WTC11 (cell line): ENCODE measurements around the gene TRIM22. TPM values are rescaled to one million over a fixed set of nuclear protein-coding genes. Genes with fewer than 3 reads are reported as not detected.

Experiments
- ATAC-seq: fragments of 200-7000 bp; cut with Tn5 transposase; 2 replicates; pipeline ENCODE4 v1.10.0; 2021; ENCODE audit warnings: mild to moderate bottlenecking, moderate library complexity
- CTCF ChIA-PET: fragments of 300-600 bp; sonication (Branson Sonifier 250); formaldehyde crosslinking; loops from one replicate; lab custom pipeline; 2021; ENCODE audit warnings: antibody characterized with exemption; lab: Charles Lee
- POLR2A ChIA-PET: fragments of 350-600 bp; sonication (Branson Sonifier 250); formaldehyde crosslinking; loops from one replicate; lab custom pipeline; 2021; ENCODE audit warnings: antibody characterized with exemption; lab: Charles Lee
- DNase-seq: peaks from one replicate; pipeline ENCODE4 v3.0.0; 2021; ENCODE audit warnings: low spot score
- H3K27ac Mint-ChIP-seq: 2 replicates; pipeline ENCODE4 v1.8.0; 2021; ENCODE audit warnings: mixed read lengths
- H3K27me3 Mint-ChIP-seq: 2 replicates; pipeline ENCODE4 v1.8.0; 2021; ENCODE audit warnings: low read depth, mild to moderate bottlenecking, moderate library complexity, mixed read lengths
- H3K36me3 Mint-ChIP-seq: 2 replicates; pipeline ENCODE4 v1.8.0; 2021; ENCODE audit warnings: mixed read lengths
- H3K4me1 Mint-ChIP-seq: 2 replicates; pipeline ENCODE4 v1.8.0; 2022; ENCODE audit warnings: mixed read lengths
- H3K4me3 Mint-ChIP-seq: 2 replicates; pipeline ENCODE4 v1.8.0; 2021; ENCODE audit warnings: mild to moderate bottlenecking, moderate library complexity, mixed read lengths
- H3K9me3 Mint-ChIP-seq: 2 replicates; pipeline ENCODE4 v1.8.0; 2021; ENCODE audit warnings: mixed read lengths
- ATF1 ChIP-seq: sonication (generic); formaldehyde crosslinking; IDR thresholded peaks from 2 replicates; pipeline ENCODE4 v1.8.1; 2023; ENCODE audit warnings: mild to moderate bottlenecking, moderate library complexity, missing genetic modification reagents
- CBFB ChIP-seq: sonication (generic); formaldehyde crosslinking; IDR thresholded peaks from 2 replicates; pipeline ENCODE4 v1.8.1; 2022; ENCODE audit warnings: mild to moderate bottlenecking, low read depth, missing genetic modification reagents
- ELF4 ChIP-seq: sonication (generic); formaldehyde crosslinking; IDR thresholded peaks from 2 replicates; pipeline ENCODE4 v1.8.1; 2022; ENCODE audit warnings: low read depth, mild to moderate bottlenecking, moderate library complexity, missing genetic modification reagents
- FOXJ3 ChIP-seq: sonication (generic); formaldehyde crosslinking; IDR thresholded peaks from 2 replicates; pipeline ENCODE4 v1.9.0; 2021; ENCODE audit warnings: missing genetic modification reagents, mild to moderate bottlenecking, borderline replicate concordance
- FOXK1 ChIP-seq: sonication (generic); formaldehyde crosslinking; IDR thresholded peaks from 2 replicates; pipeline ENCODE4 v1.8.0; 2022; ENCODE audit warnings: mild to moderate bottlenecking, moderate library complexity, missing genetic modification reagents
- FOXP1 ChIP-seq: sonication (generic); formaldehyde crosslinking; IDR thresholded peaks from 2 replicates; pipeline ENCODE4 v1.8.0; 2022; ENCODE audit warnings: missing genetic modification reagents, mild to moderate bottlenecking, moderate library complexity, borderline replicate concordance
- NFYB ChIP-seq: sonication (generic); formaldehyde crosslinking; conservative IDR thresholded peaks from 2 replicates; pipeline ENCODE4 v1.8.0; 2022; ENCODE audit warnings: low read depth, missing genetic modification reagents
- ZNF219 ChIP-seq: sonication (generic); formaldehyde crosslinking; IDR thresholded peaks from 2 replicates; pipeline ENCODE4 v1.8.0; 2023; ENCODE audit warnings: missing genetic modification reagents, mild to moderate bottlenecking, borderline replicate concordance
- ZNF396 ChIP-seq: fragments of 250-450 bp; sonication (Bioruptor Pico); IDR thresholded peaks from 2 replicates; pipeline ENCODE4 v1.8.0; 2021; ENCODE audit warnings: mild to moderate bottlenecking, moderate library complexity, borderline replicate concordance
- total RNA-seq: library from RNA; stranded (reverse); gene quantifications from 3 replicates; pipeline ENCODE4 v1.2.3, GENCODE V29; 2021
- TF ChIP-seq, protein P1 (sequence below): fragments of 200-600 bp; IDR thresholded peaks from 2 replicates; pipeline ENCODE4 v1.8.0; 2022; ENCODE audit warnings: antibody characterized with exemption
- TF ChIP-seq, protein P2 (sequence below): fragments of 250-450 bp; sonication (Bioruptor Pico); conservative IDR thresholded peaks from 2 replicates; pipeline ENCODE4 v1.9.0; 2021; ENCODE audit warnings: mild to moderate bottlenecking
- TF ChIP-seq, protein P3 (sequence below): sonication (generic); formaldehyde crosslinking; IDR thresholded peaks from 2 replicates; pipeline ENCODE4 v1.8.1; 2022; ENCODE audit warnings: missing genetic modification reagents, borderline replicate concordance
- TF ChIP-seq, protein P4 (sequence below): sonication (generic); formaldehyde crosslinking; IDR thresholded peaks from 2 replicates; pipeline ENCODE4 v1.8.0; 2022; ENCODE audit warnings: missing genetic modification reagents
- TF ChIP-seq, protein P5 (sequence below): fragments of 250-450 bp; sonication (Bioruptor Pico); IDR thresholded peaks from 2 replicates; pipeline ENCODE4 v1.9.0; 2021; ENCODE audit warnings: moderate library complexity, mild to moderate bottlenecking, inconsistent platforms, borderline replicate concordance
- TF ChIP-seq, protein P6 (sequence below): sonication (generic); formaldehyde crosslinking; IDR thresholded peaks from 2 replicates; pipeline ENCODE4 v1.8.0; 2022; ENCODE audit warnings: mild to moderate bottlenecking, missing genetic modification reagents
- TF ChIP-seq, protein P7 (sequence below): sonication (generic); formaldehyde crosslinking; IDR thresholded peaks from 2 replicates; pipeline ENCODE4 v1.8.1; 2022; ENCODE audit warnings: mild to moderate bottlenecking, missing genetic modification reagents, moderate library complexity, borderline replicate concordance
- TF ChIP-seq, protein P8 (sequence below): sonication (generic); formaldehyde crosslinking; IDR thresholded peaks from 2 replicates; pipeline ENCODE4 v1.8.1; 2023; ENCODE audit warnings: mild to moderate bottlenecking, missing genetic modification reagents, borderline replicate concordance
- TF ChIP-seq, protein P9 (sequence below): sonication (generic); formaldehyde crosslinking; IDR thresholded peaks from 2 replicates; pipeline ENCODE4 v1.8.0; 2022; ENCODE audit warnings: mild to moderate bottlenecking, missing genetic modification reagents

Gene TRIM22
- total RNA-seq, 1 experiment from 2014 or later, result 78.9 TPM

DNA sequence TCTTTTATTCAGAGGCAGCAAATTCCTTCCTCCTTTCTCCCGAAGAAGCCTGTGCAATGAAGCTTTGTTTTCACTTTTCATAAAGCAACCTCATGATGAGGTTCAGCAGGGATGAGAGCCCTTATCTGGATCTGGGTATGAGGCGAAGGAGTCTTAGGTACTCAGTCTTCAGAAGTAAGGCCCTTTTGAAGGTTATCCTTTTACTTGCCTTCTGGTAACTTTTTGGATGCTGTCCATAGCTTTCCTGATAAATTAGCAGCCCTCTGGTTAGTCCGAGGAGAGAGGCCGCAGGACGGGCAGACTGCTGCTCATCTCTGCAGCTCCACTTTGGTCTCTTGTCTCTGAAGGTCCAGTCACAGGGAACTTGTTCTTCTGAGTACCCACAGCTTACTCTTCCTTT is 1.1 kb downstream of the TRIM22 start:
- ChIA-PET CTCF (no interaction called here), POLR2A (no interaction called here)
- ATAC-seq (no peak), DNase-seq (no peak)
- Mint-ChIP-seq H3K27ac (peak overlapping the region; percentile 99), H3K4me3 (peak overlapping the region; percentile 75), H3K9me3 (peaks cover 10% of the 10 kb centered on the region), H3K36me3 (peaks cover 14% of the 10 kb centered on the region), H3K4me1 (peaks cover 52% of the 10 kb centered on the region), H3K27me3 (no peaks in the 10 kb centered on the region)
- TF ChIP-seq CBFB (CRISPR knock-in tag), result no peak
- TF ChIP-seq FOXP1 (CRISPR knock-in tag), result no peak
- TF ChIP-seq, protein P1, sequence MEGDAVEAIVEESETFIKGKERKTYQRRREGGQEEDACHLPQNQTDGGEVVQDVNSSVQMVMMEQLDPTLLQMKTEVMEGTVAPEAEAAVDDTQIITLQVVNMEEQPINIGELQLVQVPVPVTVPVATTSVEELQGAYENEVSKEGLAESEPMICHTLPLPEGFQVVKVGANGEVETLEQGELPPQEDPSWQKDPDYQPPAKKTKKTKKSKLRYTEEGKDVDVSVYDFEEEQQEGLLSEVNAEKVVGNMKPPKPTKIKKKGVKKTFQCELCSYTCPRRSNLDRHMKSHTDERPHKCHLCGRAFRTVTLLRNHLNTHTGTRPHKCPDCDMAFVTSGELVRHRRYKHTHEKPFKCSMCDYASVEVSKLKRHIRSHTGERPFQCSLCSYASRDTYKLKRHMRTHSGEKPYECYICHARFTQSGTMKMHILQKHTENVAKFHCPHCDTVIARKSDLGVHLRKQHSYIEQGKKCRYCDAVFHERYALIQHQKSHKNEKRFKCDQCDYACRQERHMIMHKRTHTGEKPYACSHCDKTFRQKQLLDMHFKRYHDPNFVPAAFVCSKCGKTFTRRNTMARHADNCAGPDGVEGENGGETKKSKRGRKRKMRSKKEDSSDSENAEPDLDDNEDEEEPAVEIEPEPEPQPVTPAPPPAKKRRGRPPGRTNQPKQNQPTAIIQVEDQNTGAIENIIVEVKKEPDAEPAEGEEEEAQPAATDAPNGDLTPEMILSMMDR, result no peak
- TF ChIP-seq, protein P2, sequence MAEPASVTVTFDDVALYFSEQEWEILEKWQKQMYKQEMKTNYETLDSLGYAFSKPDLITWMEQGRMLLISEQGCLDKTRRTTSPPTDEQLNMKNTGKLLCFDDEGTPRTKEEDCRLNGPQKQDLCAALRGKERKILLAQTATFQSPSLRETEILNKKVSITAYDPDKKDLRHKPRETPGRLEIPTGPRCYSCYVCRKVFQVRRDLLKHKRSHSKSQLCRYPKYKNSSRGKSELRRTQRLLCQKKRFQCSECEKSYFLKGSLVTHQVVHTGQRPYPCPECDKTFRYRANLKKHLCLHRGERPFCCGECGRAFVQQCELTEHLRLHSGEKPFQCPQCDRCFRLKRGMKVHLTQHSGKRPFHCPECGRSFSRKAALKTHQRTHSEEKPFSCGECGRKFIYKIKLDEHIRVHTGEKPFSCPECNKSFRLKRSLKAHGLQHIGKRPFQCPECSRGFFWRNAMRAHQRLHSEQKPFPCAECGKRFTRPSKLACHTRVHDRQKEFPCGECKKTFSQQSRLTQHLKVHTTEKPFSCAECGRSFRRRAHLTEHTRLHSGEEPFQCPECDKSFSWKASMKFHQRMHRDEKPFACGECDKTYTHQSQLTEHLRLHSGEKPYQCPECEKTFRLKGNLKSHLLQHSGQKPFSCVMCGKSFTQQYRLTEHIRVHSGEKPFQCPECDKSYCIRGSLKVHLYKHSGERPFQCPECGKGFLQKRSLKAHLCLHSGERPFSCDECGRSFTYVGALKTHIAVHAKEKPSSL (CRISPR knock-in tag), result no peak
- TF ChIP-seq, protein P3, sequence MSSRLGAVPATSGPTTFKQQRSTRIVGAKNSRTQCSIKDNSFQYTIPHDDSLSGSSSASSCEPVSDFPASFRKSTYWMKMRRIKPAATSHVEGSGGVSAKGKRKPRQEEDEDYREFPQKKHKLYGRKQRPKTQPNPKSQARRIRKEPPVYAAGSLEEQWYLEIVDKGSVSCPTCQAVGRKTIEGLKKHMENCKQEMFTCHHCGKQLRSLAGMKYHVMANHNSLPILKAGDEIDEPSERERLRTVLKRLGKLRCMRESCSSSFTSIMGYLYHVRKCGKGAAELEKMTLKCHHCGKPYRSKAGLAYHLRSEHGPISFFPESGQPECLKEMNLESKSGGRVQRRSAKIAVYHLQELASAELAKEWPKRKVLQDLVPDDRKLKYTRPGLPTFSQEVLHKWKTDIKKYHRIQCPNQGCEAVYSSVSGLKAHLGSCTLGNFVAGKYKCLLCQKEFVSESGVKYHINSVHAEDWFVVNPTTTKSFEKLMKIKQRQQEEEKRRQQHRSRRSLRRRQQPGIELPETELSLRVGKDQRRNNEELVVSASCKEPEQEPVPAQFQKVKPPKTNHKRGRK, result no peak
- no peak for TF ChIP-seq ATF1 (CRISPR knock-in tag)
- TF ChIP-seq ZNF219 (CRISPR knock-in tag), result no peak
- TF ChIP-seq, protein P4, sequence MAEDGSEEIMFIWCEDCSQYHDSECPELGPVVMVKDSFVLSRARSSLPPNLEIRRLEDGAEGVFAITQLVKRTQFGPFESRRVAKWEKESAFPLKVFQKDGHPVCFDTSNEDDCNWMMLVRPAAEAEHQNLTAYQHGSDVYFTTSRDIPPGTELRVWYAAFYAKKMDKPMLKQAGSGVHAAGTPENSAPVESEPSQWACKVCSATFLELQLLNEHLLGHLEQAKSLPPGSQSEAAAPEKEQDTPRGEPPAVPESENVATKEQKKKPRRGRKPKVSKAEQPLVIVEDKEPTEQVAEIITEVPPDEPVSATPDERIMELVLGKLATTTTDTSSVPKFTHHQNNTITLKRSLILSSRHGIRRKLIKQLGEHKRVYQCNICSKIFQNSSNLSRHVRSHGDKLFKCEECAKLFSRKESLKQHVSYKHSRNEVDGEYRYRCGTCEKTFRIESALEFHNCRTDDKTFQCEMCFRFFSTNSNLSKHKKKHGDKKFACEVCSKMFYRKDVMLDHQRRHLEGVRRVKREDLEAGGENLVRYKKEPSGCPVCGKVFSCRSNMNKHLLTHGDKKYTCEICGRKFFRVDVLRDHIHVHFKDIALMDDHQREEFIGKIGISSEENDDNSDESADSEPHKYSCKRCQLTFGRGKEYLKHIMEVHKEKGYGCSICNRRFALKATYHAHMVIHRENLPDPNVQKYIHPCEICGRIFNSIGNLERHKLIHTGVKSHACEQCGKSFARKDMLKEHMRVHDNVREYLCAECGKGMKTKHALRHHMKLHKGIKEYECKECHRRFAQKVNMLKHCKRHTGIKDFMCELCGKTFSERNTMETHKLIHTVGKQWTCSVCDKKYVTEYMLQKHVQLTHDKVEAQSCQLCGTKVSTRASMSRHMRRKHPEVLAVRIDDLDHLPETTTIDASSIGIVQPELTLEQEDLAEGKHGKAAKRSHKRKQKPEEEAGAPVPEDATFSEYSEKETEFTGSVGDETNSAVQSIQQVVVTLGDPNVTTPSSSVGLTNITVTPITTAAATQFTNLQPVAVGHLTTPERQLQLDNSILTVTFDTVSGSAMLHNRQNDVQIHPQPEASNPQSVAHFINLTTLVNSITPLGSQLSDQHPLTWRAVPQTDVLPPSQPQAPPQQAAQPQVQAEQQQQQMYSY (CRISPR knock-in tag), result no peak
- no peak for TF ChIP-seq ZNF396 (CRISPR knock-in tag)
- TF ChIP-seq, protein P5, sequence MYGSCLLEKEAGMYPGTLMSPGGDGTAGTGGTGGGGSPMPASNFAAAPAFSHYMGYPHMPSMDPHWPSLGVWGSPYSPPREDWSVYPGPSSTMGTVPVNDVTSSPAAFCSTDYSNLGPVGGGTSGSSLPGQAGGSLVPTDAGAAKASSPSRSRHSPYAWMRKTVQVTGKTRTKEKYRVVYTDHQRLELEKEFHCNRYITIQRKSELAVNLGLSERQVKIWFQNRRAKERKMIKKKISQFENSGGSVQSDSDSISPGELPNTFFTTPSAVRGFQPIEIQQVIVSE (CRISPR knock-in tag), result no peak
- TF ChIP-seq, protein P6, sequence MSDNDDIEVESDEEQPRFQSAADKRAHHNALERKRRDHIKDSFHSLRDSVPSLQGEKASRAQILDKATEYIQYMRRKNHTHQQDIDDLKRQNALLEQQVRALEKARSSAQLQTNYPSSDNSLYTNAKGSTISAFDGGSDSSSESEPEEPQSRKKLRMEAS (CRISPR knock-in tag), result no peak
- TF ChIP-seq ELF4 (CRISPR knock-in tag), result no peak
- TF ChIP-seq, protein P7, sequence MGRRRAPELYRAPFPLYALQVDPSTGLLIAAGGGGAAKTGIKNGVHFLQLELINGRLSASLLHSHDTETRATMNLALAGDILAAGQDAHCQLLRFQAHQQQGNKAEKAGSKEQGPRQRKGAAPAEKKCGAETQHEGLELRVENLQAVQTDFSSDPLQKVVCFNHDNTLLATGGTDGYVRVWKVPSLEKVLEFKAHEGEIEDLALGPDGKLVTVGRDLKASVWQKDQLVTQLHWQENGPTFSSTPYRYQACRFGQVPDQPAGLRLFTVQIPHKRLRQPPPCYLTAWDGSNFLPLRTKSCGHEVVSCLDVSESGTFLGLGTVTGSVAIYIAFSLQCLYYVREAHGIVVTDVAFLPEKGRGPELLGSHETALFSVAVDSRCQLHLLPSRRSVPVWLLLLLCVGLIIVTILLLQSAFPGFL, result no peak
- TF ChIP-seq, protein P8, sequence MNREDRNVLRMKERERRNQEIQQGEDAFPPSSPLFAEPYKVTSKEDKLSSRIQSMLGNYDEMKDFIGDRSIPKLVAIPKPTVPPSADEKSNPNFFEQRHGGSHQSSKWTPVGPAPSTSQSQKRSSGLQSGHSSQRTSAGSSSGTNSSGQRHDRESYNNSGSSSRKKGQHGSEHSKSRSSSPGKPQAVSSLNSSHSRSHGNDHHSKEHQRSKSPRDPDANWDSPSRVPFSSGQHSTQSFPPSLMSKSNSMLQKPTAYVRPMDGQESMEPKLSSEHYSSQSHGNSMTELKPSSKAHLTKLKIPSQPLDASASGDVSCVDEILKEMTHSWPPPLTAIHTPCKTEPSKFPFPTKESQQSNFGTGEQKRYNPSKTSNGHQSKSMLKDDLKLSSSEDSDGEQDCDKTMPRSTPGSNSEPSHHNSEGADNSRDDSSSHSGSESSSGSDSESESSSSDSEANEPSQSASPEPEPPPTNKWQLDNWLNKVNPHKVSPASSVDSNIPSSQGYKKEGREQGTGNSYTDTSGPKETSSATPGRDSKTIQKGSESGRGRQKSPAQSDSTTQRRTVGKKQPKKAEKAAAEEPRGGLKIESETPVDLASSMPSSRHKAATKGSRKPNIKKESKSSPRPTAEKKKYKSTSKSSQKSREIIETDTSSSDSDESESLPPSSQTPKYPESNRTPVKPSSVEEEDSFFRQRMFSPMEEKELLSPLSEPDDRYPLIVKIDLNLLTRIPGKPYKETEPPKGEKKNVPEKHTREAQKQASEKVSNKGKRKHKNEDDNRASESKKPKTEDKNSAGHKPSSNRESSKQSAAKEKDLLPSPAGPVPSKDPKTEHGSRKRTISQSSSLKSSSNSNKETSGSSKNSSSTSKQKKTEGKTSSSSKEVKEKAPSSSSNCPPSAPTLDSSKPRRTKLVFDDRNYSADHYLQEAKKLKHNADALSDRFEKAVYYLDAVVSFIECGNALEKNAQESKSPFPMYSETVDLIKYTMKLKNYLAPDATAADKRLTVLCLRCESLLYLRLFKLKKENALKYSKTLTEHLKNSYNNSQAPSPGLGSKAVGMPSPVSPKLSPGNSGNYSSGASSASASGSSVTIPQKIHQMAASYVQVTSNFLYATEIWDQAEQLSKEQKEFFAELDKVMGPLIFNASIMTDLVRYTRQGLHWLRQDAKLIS, result no peak
- TF ChIP-seq, protein P9, sequence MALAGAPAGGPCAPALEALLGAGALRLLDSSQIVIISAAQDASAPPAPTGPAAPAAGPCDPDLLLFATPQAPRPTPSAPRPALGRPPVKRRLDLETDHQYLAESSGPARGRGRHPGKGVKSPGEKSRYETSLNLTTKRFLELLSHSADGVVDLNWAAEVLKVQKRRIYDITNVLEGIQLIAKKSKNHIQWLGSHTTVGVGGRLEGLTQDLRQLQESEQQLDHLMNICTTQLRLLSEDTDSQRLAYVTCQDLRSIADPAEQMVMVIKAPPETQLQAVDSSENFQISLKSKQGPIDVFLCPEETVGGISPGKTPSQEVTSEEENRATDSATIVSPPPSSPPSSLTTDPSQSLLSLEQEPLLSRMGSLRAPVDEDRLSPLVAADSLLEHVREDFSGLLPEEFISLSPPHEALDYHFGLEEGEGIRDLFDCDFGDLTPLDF, result no peak
- TF ChIP-seq FOXJ3 (CRISPR knock-in tag), result no peak
- no peak for TF ChIP-seq NFYB (CRISPR knock-in tag)
- no peak for TF ChIP-seq FOXK1 (CRISPR knock-in tag)
